GM12878 (cell line): ENCODE results near the gene SMIM10L1.

Experiments used
- BHLHE40 ChIP-seq, 2 experiments: fragments of 450-650 bp in 1 of 2; IDR thresholded peaks; 2 replicates each; pipeline ENCODE4 v1.6.1; 2011 to 2017; ENCODE audit warnings: low read depth in 2 of 2, borderline replicate concordance in 1 of 2, improper control_type of control experiment in 1 of 2, low read length in 1 of 2, mild to moderate bottlenecking in 1 of 2
- CHD4 ChIP-seq: fragments of 200-600 bp; sonication (generic); IDR thresholded peaks from 2 replicates; pipeline ENCODE4 v1.6.1; 2016; ENCODE audit warnings: mild to moderate bottlenecking
- CTCF ChIP-seq, 3 experiments: IDR thresholded peaks in 2 of 3; conservative IDR thresholded peaks in 1 of 3; 2 replicates each; pipeline ENCODE4 v1.5.1; 2011; ENCODE audit warnings: low read depth in 3 of 3, low read length in 3 of 3, mild to moderate bottlenecking in 3 of 3, control low read depth in 2 of 3, moderate library complexity in 2 of 3, inconsistent platforms in 1 of 3, mixed read lengths in 1 of 3; ENCODE audit not compliant: control insufficient read depth in 2 of 3, insufficient read depth in 1 of 3; ENCODE audit errors: extremely low read depth in 1 of 3
- ELK1 ChIP-seq: IDR thresholded peaks from 2 replicates; pipeline ENCODE4 v1.6.1; 2012; ENCODE audit warnings: low read depth, low read length, improper control_type of control experiment
- HDAC2 ChIP-seq: fragments of 200-600 bp; sonication (generic); IDR thresholded peaks from 2 replicates; pipeline ENCODE4 v1.6.1; 2017
- NKRF ChIP-seq: fragments of 450-650 bp; conservative IDR thresholded peaks from 2 replicates; pipeline ENCODE4 v1.6.1; 2017; ENCODE audit warnings: mild to moderate bottlenecking, moderate library complexity
- POLR2A ChIP-seq: IDR thresholded peaks from 2 replicates; pipeline ENCODE4 v1.6.1; 2011; ENCODE audit warnings: low read depth, mild to moderate bottlenecking, low read length
- POLR2AphosphoS5 ChIP-seq: IDR thresholded peaks from 2 replicates; pipeline ENCODE4 v1.6.1; 2011; ENCODE audit warnings: mild to moderate bottlenecking, low read length, inconsistent platforms
- RAD21 ChIP-seq: IDR thresholded peaks from 2 replicates; pipeline ENCODE4 v1.6.1; 2011; ENCODE audit warnings: mild to moderate bottlenecking, low read depth, low read length, moderate library complexity; ENCODE audit not compliant: insufficient read depth
- RBBP5 ChIP-seq: fragments of 200-600 bp; sonication (generic); conservative IDR thresholded peaks from 2 replicates; pipeline ENCODE4 v1.6.1; 2016
- REST ChIP-seq: IDR thresholded peaks from 2 replicates; pipeline ENCODE4 v1.6.1; 2012; ENCODE audit warnings: mild to moderate bottlenecking, low read depth, low read length
- SREBF2 ChIP-seq: IDR thresholded peaks from 2 replicates; pipeline ENCODE4 v1.6.1; 2012; ENCODE audit warnings: mild to moderate bottlenecking, low read length
- TCF3 ChIP-seq: IDR thresholded peaks from 2 replicates; pipeline ENCODE4 v1.6.1; 2012; ENCODE audit warnings: low read depth, mild to moderate bottlenecking, low read length, borderline replicate concordance; ENCODE audit not compliant: insufficient read depth
- ZBTB33 ChIP-seq: fragments of 450-650 bp; IDR thresholded peaks from 2 replicates; pipeline ENCODE4 v1.6.1; 2017; ENCODE audit warnings: mild to moderate bottlenecking

GRCh38 chr12:11209113-11209512 lies 38.1 kb downstream of the SMIM10L1 start:
- TF ChIP-seq REST = no peak
- no peak for TF ChIP-seq TCF3
- TF ChIP-seq HDAC2 = no peak
- no peak for TF ChIP-seq POLR2AphosphoS5
- TF ChIP-seq BHLHE40 (IDR thresholded peaks at IDR 0.05; ENCODE audit: borderline replicate concordance in 1 of 2, low read depth in 2 of 2, low read length in 1 of 2) = no peak
- no peak for TF ChIP-seq RAD21
- no peak for TF ChIP-seq ZBTB33
- no peak for TF ChIP-seq CHD4
- no peak for TF ChIP-seq SREBF2
- TF ChIP-seq CTCF (IDR thresholded peaks at IDR 0.05 in 2 of 3, conservative IDR thresholded peaks at IDR 0.05 in 1 of 3; ENCODE audit: control insufficient read depth in 2 of 3, extremely low read depth in 1 of 3, insufficient read depth in 1 of 3, low read depth in 3 of 3, low read length in 3 of 3) = no peak; a peak in 1 of 6 replicates
- no peak for TF ChIP-seq RBBP5
- no peak for TF ChIP-seq NKRF
- no peak for TF ChIP-seq POLR2A
- no peak for TF ChIP-seq ELK1
